ENCODE measurements around the gene COL6A6. TPM values are rescaled to one million over a fixed set of nuclear protein-coding genes. Genes with fewer than 3 reads are reported as not detected.

COL6A6 gene
- total RNA-seq, 4 donors from 2014 or later = 0.06 to 5.2 (median 0.57) TPM

DNA sequence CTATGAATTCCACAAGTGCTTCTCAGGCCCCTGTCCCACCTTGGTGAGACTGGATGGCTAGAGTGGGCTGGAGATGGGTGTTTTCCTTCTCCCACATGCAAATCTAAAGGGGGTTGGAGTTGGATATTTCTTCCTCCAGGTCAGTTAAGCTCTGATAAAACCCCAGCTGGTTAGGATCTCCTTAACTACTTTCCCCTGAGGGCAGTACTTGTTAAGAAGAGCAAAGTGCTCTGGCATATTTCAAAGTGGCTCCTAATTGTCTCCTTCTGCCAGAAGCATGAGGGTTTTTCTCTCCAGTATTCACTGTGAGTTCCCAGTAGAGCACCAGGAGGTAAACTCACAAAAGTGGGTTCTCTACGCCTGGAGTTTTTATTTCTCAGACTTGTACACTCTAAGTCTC lies 31.4 kb downstream of the COL6A6 start:
- DNase-seq (ENCODE audit: low spot score) = no peak
- TF ChIP-seq, protein P1, sequence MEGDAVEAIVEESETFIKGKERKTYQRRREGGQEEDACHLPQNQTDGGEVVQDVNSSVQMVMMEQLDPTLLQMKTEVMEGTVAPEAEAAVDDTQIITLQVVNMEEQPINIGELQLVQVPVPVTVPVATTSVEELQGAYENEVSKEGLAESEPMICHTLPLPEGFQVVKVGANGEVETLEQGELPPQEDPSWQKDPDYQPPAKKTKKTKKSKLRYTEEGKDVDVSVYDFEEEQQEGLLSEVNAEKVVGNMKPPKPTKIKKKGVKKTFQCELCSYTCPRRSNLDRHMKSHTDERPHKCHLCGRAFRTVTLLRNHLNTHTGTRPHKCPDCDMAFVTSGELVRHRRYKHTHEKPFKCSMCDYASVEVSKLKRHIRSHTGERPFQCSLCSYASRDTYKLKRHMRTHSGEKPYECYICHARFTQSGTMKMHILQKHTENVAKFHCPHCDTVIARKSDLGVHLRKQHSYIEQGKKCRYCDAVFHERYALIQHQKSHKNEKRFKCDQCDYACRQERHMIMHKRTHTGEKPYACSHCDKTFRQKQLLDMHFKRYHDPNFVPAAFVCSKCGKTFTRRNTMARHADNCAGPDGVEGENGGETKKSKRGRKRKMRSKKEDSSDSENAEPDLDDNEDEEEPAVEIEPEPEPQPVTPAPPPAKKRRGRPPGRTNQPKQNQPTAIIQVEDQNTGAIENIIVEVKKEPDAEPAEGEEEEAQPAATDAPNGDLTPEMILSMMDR (IDR thresholded peaks at IDR 0.05) = no peak
- ATAC-seq (ENCODE audit: low FRiP score) = no peak

DNA sequence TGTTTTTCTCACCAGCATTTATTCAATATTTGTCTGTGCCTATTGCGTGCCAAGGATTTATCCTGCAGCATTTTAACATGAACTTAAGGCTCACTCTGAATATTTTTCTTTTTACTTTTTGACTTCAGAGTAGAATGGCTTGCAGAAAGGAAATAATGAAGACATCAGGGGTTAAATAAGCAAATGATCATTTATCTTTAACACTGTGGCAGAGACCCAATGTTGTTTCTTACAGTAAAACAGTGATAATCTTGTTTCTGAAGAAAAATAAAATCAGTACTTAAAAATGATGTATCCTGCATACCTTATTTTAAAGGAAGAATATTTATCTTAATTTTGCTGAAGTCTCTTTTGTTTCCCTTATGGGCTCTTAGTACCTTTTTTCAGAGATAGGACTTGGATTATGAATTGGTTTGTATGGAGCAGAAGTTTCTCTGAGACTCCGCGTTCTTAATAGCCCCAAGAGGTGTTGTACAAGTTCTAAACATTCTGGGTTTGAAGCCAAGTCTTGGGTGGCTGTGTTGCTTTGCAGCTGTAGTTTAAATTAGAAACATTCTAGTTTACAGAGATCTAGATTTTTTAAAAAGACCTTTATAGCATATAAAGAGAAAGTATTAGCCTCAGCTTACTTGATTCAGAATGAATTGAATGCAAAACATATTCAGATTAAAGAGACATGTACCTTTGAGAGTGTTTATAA lies 40.5 kb downstream of the COL6A6 start:
- TF ChIP-seq, protein P1 (IDR thresholded peaks at IDR 0.05) = no peak
- no peak for ATAC-seq (ENCODE audit: low FRiP score)
- DNase-seq (ENCODE audit: low spot score) = no peak

DNA sequence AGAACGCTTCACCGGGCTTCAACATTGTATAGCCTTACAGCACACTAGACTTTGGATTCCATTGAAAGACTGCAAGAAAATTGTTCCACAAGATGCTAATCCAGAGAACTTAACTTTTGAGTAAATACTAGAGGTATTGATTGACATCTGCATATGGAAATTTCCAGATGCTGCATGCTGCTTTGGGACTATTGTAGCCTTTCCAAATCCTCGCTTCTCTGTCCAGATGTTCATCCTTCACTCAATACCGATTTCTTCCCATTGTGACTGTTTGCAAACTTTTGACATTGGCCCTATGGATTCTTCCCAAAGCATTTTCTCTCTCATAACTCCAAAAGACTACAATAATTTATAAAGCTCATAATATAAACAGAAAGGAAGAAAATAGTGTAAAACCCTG lies 41.4 kb downstream of the COL6A6 start:
- TF ChIP-seq, protein P1 (IDR thresholded peaks at IDR 0.05) = no peak
- ATAC-seq (ENCODE audit: low FRiP score) (no peak), DNase-seq (ENCODE audit: low spot score) (no peak)

DNA sequence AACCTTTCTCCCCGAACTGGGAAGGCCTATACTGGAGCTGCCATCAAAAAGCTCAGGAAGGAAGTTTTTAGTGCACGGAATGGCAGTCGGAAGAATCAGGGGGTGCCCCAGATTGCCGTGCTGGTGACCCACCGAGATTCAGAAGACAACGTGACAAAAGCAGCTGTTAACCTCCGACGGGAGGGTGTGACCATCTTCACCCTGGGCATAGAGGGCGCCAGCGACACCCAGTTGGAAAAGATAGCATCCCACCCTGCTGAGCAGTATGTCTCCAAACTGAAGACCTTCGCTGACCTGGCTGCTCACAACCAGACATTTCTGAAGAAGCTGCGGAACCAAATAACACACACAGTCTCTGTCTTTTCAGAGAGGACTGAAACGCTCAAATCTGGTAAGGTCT lies 48.2 kb downstream of the COL6A6 start:
- DNase-seq (ENCODE audit: low spot score) = no peak
- no peak for ATAC-seq (ENCODE audit: low FRiP score)
- TF ChIP-seq, protein P1 (IDR thresholded peaks at IDR 0.05) = no peak

Other genes with a start within 250 kb of the COL6A6 start
- under 1 TPM in 1 of 4 donors, not detected in 3; 0.09 TPM for gene COL6A5, start 171.5 kb upstream of the COL6A6 start, total RNA-seq
- gene PIK3R4, start 229.7 kb downstream of the COL6A6 start, total RNA-seq = 10 to 100 TPM; 18.4 to 48.1 (median 33.8) TPM

Measured in omental fat pad (tissue), 4 donors.